ENCODE results near the gene UPK1B.

Gene UPK1B

GRCh38 chr3:119245778-119246177, 72.4 kb downstream of the UPK1B start:
- DNase-seq (ENCODE audit: low read depth in 1 of 2, low spot score in 1 of 2), result no peak

Measured in stimulated activated CD4-positive, alpha-beta T cell treated with anti-CD3 and anti-CD28 coated beads, Interleukin-15, amount 100 ng/mL, for 1 hour (primary cell).